HG03354 (cell line): ENCODE data around the gene GALNT2.

Experiments used
- ATAC-seq: cut with Tn5 transposase; IDR thresholded peaks from one replicate; pipeline ENCODE4 v1.9.1; 2021; ENCODE audit warnings: mild to moderate bottlenecking; ENCODE audit not compliant: unreplicated experiment, poor library complexity, severe bottlenecking

GALNT2 gene

DNA sequence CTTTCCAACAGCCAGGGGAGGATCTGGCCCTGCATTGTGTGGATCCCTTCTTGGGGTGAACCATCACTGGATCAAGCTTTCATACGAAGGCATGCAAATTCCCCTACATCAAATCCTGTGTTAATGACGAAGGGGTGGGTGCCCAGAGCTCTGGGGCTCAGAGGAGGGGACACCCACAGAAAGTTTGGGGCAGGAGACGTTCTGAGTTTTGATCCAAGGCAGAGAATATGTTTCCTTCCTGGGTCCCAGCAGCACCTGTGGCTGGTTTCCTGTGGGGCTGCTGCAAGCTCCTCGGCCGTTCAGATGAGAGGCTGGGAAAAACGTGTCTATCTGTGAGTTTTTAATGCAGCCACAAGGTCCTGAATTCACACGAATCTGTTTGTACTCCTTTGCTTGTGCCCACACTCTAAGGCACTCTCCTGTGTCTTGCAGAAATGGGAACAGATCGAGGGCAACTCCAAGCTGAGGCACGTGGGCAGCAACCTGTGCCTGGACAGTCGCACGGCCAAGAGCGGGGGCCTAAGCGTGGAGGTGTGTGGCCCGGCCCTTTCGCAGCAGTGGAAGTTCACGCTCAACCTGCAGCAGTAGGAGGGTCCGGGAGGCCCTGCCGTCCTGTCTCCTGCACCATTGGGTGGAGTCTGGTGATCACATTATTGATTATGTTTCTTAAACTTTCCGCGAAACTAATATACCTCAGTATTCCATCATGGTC lies 212.0 kb downstream of the GALNT2 start:
- no peak for ATAC-seq

DNA sequence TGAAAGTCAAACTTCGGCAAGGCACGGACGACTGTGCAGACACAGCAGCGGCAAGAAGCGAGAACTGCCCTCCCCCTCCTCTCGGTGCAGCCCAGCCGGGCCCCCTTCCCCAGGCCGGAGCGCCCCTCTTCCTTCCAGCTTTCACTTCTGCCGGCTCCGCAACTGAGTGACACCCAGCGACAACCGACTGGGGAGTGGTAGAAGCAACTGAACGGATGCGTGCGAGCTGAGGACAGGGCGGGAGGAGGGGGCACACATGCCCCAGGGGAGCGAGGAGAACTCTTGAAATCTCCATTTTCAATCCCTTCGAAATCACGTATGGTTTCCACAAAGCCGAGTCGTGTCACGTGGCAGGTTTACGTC lies 212.5 kb downstream of the GALNT2 start:
- ATAC-seq = no peak

DNA sequence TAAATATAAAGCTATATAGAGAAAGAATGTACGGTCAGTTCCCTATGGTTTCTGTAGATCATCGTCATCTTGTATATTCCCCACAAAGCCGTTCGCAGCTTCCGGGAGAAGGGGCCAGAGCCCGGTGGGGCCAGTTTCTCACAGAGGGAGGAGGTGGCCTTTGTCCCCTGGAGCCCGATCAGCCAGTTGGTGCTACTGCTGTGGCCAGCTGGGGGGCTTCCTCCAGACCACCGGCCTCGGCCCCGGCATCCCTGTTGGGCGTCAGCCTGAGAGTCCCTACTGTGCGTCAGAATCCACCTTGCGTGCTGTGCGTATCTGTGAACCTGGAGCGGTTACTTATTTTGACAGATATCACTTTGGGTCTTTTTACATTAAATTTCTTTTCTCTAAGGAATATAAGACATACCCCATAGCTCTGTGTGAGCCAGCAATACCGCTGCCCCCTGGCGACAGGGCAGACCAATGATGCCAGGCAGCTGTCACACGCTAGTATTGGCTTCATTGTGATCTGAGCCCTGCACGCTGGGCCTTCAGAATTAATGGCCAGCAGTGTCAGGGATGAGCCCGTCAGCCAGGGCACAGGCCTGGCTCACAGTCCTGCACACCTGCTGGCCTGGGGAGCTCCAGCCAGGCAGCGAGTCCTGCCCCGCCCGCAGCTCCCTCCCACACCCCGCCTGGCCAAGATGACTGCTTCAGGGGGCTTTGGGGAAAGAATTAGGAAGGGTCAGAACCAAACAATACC lies 213.2 kb downstream of the GALNT2 start:
- ATAC-seq = no peak

DNA sequence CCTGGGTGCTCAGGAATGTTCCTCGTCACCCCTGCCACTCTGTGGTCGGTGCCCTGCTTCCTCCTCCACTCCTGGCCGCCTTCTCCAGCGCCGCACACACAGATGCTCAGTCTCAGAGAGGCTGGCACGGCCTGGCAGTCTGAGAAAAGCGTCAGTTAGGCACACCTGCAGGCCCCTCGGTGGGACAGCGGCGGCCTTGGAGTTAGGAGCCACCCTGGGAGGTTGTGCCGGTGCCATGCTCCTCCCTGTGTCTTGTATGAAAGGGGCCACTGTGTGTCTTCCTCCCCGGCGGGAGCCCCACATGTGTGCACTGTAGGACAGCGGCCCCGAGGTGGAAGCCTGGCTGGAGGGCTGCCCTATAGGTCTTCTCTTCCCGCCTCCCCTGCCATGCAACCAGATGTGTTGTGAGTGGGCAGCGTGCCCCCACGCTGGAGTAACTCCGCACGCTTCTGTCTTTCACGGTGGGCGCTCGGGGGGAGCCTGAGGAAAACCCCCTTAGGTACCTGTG lies 213.9 kb downstream of the GALNT2 start:
- no peak for ATAC-seq

- no peak for ATAC-seq
Observed at GRCh38 chr1:230281556-230281955, 214.5 kb downstream of the GALNT2 start.

DNA sequence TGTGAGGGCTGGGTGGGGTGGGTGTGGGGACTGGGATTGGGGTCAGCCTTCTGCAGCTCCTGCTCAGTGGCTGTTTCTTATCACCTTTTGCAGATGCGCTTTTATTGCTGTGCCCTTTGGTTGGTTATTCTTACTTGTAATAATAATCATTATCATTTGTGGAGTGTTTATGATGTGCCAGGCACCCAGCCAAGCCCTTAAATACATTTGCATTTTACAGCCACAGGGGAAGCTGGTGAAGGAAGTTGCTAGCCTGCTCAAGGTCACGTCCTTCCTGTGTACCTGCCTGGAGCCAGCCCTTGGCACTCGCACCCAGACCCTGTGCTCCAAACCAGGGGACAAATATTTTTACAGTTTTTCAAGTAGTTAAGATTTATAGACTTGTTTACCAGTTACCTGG lies 215.1 kb downstream of the GALNT2 start:
- no peak for ATAC-seq

DNA sequence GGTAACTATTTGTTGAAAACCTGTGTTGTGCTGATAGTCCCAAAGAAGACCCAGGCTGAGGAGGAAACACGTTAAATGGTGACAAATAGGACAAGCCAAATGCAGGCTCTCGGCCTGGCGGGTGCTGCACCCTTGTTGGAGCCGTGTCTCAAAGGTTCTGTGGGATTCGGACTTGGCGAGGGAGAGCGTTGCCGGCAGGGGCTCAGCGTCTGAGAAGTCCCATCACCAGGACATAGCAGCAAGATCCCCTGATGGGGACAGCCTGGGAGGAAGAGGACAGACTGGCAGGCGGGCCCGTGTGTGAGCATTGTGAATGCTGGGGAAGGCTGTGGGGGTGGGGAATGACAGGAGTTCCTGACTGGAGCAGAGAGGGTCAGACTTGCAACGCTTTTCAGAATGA lies 216.6 kb downstream of the GALNT2 start:
- no peak for ATAC-seq

GRCh38 chr1:230284891-230285290 lies 217.9 kb downstream of the GALNT2 start:
- ATAC-seq = no peak

DNA sequence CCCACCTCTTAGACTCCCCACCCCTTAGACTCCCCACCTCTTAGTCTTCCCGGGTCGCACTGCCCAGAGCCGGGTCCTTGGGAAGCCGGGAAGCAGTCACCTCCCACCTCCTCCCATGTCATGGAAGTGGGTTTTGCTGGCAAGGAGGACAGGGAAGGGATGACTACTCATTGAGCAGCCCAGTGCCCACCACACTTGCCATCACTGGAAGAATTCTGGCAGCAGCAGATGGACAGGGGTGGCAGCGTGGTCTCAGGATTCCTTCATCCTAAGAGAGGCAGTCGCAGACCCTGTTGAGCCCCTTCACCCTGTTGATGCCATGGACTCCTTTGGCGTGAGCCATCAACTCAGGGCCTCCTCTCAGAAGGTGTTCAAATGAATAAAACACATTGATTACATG lies 218.3 kb downstream of the GALNT2 start:
- ATAC-seq = no peak

- no peak for ATAC-seq
Observed at GRCh38 chr1:230286166-230286889, 219.3 kb downstream of the GALNT2 start.

- no peak for ATAC-seq
Observed at GRCh38 chr1:230286890-230287269, 219.8 kb downstream of the GALNT2 start.

GRCh38 chr1:230287674-230288315 lies 220.8 kb downstream of the GALNT2 start:
- ATAC-seq = no peak

GRCh38 chr1:230288641-230289349 lies 221.8 kb downstream of the GALNT2 start:
- no peak for ATAC-seq

DNA sequence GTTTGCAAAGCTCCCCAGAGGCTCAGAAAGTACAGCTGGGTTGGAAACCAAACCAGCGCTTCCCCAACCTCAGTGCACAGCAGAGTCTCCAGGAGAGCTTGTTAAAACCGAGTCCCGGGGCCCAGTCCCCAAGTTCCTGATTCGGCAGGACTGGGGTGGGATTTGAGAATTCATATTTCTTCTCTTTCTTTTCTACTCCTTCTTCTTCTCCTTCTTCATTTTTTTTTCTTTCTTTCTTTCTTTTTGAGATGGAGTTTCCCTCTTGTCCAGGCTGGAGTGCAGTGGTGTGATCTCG lies 222.3 kb downstream of the GALNT2 start:
- ATAC-seq = no peak

DNA sequence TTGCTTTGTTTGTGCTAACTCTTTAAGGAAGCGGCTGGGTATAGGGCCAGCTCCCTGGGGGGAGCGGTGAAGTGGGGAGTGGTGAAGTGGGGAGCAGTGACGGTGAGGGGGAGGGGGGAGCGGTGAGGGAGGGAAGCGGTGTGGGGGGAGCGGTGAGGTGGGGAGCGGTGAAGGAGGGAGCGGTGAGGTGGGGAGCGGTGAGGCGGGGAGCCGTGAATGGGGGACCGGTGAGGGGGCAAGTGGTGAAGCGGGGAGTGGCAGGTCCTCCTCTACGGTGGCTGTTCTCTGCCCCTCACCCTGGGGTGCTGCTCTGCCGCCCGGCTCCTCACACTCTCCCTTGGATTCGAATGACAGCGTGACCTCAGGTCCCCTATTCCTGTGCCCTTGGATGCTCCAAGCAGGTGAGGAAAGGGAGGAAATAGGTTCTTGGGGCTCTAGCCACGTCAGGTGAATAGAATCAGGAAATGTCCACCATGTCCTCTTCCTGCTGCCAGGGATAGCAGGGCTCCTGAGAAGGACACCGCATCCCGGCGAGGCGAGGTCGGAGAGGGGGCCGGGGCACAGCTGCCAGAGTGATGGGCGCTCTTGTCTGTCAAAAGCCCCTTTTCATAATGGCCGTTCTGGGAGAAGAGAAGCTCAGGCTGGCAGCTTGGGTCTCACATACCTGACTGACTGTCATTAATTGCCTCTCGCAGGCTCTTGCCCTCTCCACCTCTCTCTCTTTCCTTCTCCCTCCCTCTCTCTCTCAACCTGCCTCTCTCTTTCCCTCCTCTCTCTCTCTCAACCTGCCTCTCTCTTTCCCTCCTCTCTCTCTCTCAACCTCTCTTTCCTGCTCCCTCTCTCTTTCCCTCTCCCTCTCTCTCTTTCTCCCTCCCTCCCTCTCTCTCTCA lies 224.9 kb downstream of the GALNT2 start:
- no peak for ATAC-seq

GRCh38 chr1:230292689-230293389 lies 225.8 kb downstream of the GALNT2 start:
- ATAC-seq = no peak

DNA sequence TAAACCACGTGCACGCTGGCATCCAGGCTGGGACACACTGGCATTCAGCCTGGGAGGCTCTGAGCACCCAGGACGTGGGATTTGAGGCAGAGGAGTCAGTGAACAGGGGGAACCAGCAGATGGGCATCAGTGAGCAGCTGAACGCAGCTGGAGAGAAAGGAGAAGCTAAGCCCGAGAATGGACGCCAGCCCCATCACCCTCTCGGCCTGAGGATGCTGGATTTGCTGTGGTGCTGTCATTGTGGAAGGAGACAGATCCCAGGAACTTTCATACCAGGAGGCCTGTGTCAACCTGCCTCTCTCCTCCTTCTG lies 226.3 kb downstream of the GALNT2 start:
- no peak for ATAC-seq

GRCh38 chr1:230295367-230295766 lies 228.3 kb downstream of the GALNT2 start:
- ATAC-seq = no peak
